Lung (tissue), 13 donors: ENCODE measurements around the gene SSBP1. TPM values are rescaled to one million over a fixed set of nuclear protein-coding genes. Genes with fewer than 3 reads are reported as not detected.

Experiments used
- ATAC-seq: fragments of 200-7000 bp; cut with Tn5 transposase; one replicate; pipeline ENCODE4 v1.9.1; 2020; ENCODE audit warnings: moderate number of reproducible peaks; ENCODE audit not compliant: insufficient read depth, low FRiP score
- DNase-seq, 3 donors: peaks; one replicate each; pipeline ENCODE4 v3.0.0-alpha.2; 2013 to 2017
- H3K27ac ChIP-seq, 2 donors: one replicate each; pipeline ENCODE4 v1.5.1; 2013; ENCODE audit warnings: mild to moderate bottlenecking in 2 of 2, moderate library complexity in 2 of 2, control low read depth in 1 of 2, inconsistent platforms in 1 of 2, low read depth in 1 of 2, low read length in 1 of 2
- H3K27me3 ChIP-seq, 3 donors: one replicate each; pipeline ENCODE4 v1.5.1; 2013; ENCODE audit warnings: low read length in 2 of 3; ENCODE audit not compliant: control insufficient read depth in 3 of 3, insufficient read depth in 3 of 3
- H3K36me3 ChIP-seq, 4 donors: one replicate each; pipeline ENCODE4 v1.5.1; 2013; ENCODE audit warnings: low read length in 4 of 4, mild to moderate bottlenecking in 1 of 4, moderate library complexity in 1 of 4; ENCODE audit not compliant: control insufficient read depth in 4 of 4, insufficient read depth in 4 of 4
- H3K4me1 ChIP-seq, 5 donors: one replicate each; pipeline ENCODE4 v1.5.1; 2013; ENCODE audit warnings: low read length in 5 of 5, mild to moderate bottlenecking in 2 of 5, moderate library complexity in 1 of 5; ENCODE audit not compliant: control insufficient read depth in 5 of 5, insufficient read depth in 5 of 5
- H3K4me3 ChIP-seq: one replicate; pipeline ENCODE4 v1.5.1; 2013; ENCODE audit warnings: mild to moderate bottlenecking, control low read depth, moderate library complexity
- H3K9ac ChIP-seq, 2 donors: one replicate each; pipeline ENCODE4 v1.5.1; 2013; ENCODE audit warnings: low read length in 2 of 2, control low read depth in 1 of 2; ENCODE audit not compliant: insufficient read depth in 1 of 2
- H3K9me3 ChIP-seq, 4 donors: one replicate each; pipeline ENCODE4 v1.5.1; 2013; ENCODE audit warnings: low read length in 3 of 4, mild to moderate bottlenecking in 1 of 4, moderate library complexity in 1 of 4; ENCODE audit not compliant: control insufficient read depth in 4 of 4, insufficient read depth in 3 of 4
- WGBS, 2 donors: extraction: QIAGEN DNeasy Blood & Tissue Kit; methylation state at CpG; one replicate each; pipeline ENCODE4 v1.1.7; 2013; 5-methylcytosine and 5-hydroxymethylcytosine counted together
- polyA plus RNA-seq, 2 donors: library from polyadenylated mRNA; stranded (reverse); fragments of 200-250 nt; gene quantifications; one replicate each; pipeline ENCODE4 v1.2.1, GENCODE V29; 2013
- small RNA-seq: library from RNA; depleted of rRNA; stranded (forward); fragments of <200 nt; gene quantifications from one replicate; pipeline ENCODE3, GENCODE V24; 2014; ENCODE audit warnings: low replicate concordance
- total RNA-seq, 2 donors: library from RNA; depleted of rRNA in 1 of 2; stranded (reverse); fragments of >200 nt in 1 of 2; gene quantifications; one replicate each; pipeline ENCODE4 v1.2.1, GENCODE V29; 2014 to 2021
- TF ChIP-seq, protein P1 (sequence below): IDR thresholded peaks from 2 replicates; pipeline ENCODE4 v1.5.1; 2012; ENCODE audit warnings: mild to moderate bottlenecking; ENCODE audit errors: control extremely low read depth, extremely low read depth
- donor health status: control.
- donor health status: control.
- donor health status: Bipolar disorder and iron deficiency.
- donor health status: healthy.
- donor health status: DM: yes; HTN: yes; CAD: no.

The SSBP1 gene
- total and polyA plus RNA-seq, 4 donors, result 96.8 to 263 (median 136) TPM

DNA sequence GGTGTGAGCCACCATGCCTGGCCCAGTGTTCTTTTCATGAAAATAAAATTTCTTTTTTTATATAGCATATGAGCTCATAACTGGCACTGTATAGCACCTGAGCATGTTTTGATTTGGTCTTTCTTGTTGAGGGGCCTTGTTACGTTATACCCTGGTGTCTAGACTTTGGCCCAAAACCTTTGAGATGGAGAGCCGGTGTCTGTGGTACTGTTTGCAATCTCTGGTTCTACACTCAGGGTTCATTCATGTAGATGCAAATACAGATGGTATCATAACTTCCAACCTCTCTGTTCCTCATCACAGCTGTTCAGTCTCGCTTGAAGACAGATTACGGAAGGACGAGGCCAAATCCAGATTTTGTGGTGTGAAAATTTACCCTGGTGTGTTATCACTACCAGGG lies 51.8 kb downstream of the SSBP1 start, which contains the start of gene TAS2R5:
Gene TAS2R5 (plus strand): TSS at position 301 of the 400 bp plus-strand sequence. CDS start 145 bp downstream, outside the sequence.
- TF ChIP-seq, protein P1, sequence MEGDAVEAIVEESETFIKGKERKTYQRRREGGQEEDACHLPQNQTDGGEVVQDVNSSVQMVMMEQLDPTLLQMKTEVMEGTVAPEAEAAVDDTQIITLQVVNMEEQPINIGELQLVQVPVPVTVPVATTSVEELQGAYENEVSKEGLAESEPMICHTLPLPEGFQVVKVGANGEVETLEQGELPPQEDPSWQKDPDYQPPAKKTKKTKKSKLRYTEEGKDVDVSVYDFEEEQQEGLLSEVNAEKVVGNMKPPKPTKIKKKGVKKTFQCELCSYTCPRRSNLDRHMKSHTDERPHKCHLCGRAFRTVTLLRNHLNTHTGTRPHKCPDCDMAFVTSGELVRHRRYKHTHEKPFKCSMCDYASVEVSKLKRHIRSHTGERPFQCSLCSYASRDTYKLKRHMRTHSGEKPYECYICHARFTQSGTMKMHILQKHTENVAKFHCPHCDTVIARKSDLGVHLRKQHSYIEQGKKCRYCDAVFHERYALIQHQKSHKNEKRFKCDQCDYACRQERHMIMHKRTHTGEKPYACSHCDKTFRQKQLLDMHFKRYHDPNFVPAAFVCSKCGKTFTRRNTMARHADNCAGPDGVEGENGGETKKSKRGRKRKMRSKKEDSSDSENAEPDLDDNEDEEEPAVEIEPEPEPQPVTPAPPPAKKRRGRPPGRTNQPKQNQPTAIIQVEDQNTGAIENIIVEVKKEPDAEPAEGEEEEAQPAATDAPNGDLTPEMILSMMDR, result no peak
- ATAC-seq, result no peak

DNA sequence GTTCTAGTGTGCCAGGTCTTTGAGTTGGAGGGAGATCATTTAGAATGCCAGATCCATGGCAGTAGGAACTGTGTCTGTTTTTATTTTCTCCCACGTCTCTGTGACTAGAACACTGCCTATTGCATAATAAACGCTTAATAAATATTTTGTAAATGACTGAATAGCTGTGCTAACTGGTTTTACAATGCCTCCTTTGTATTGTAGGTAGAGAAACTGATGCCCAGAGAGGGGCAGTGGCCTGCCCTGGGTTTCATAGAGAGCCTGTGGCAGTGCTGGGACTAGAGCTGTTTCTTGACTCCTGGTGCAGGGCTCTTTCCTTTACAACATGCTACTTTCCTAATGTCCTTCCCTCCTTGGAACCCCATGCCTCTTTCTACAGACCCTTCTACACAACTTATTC lies 54.4 kb downstream of the SSBP1 start:
- WGBS, 2 donors, result 76 to 94% methylated on average over 2 of the region's 2 CpGs
- ATAC-seq, result no peak
- TF ChIP-seq, protein P1, result no peak
- H3K4me1 ChIP-seq, result peaks cover 0 to 5% (median 0%) of the 10 kb centered on the region in 5 donors
- no peak overlapping the region for H3K9ac ChIP-seq
- H3K27me3 ChIP-seq, result no peaks in the 10 kb centered on the region
- no peaks in the 10 kb centered on the region for H3K9me3 ChIP-seq
- no peak overlapping the region for H3K4me3 ChIP-seq
- no peak for DNase-seq
- peaks cover 0 to 6% (median under 1%) of the 10 kb centered on the region in 4 donors for H3K36me3 ChIP-seq
- H3K27ac ChIP-seq, result no peak overlapping the region

More for the DNA sequence above, 51.8 kb downstream of the SSBP1 start, which contains the start of gene TAS2R5:
- WGBS, 2 donors, result 87 to 98% methylated on average over 5 of the region's 5 CpGs
- Histone ChIP-seq H3K27me3 (no peaks in the 10 kb centered on the region), H3K4me1 (peaks cover 0 to 5% (median 0%) of the 10 kb centered on the region in 5 donors), H3K4me3 (no peak within 1 kb of the TSS), H3K36me3 (peaks cover 0 to 6% (median under 1%) of the 10 kb centered on the region in 4 donors), H3K27ac (no peak within 1 kb of the TSS), H3K9me3 (no peaks in the 10 kb centered on the region), H3K9ac (no peak within 1 kb of the TSS)
- DNase-seq, result no peak

Small RNA genes within 50 kb of the gene (small RNA-seq; reads per million reads assigned to genes)
- gene RNU1-82P, result not detected

Other genes starting within 250 kb of the SSBP1 start
- gene AGK, start 186.9 kb upstream of the SSBP1 start, total RNA-seq, result 10 to 100 TPM; 24.3 to 39.1 TPM
- gene AGK, start 186.9 kb upstream of the SSBP1 start, polyA plus RNA-seq, result 10 to 100 TPM; 13.7 to 17.6 TPM
- 10 to 100 TPM; 24.1 to 43.3 TPM for gene DENND11, start 36.2 kb upstream of the SSBP1 start, total RNA-seq
- 1 to 10 TPM; 5.1 to 8.2 TPM for gene DENND11, start 36.2 kb upstream of the SSBP1 start, polyA plus RNA-seq
- gene WEE2, start 30.0 kb upstream of the SSBP1 start, total RNA-seq, result not detected
- gene WEE2, start 30.0 kb upstream of the SSBP1 start, polyA plus RNA-seq, result not detected
- gene TAS2R3, start 25.7 kb downstream of the SSBP1 start, total RNA-seq, result 10 to 100 TPM in 1 of 2 donors, 1 to 10 TPM in 1; 2.2 to 13.0 TPM
- gene TAS2R3, start 25.7 kb downstream of the SSBP1 start, polyA plus RNA-seq, result not detected
- gene TAS2R4, start 38.3 kb downstream of the SSBP1 start, total RNA-seq, result 1 to 10 TPM; 1.4 to 9.3 TPM
- under 1 TPM; 0.06 to 0.35 TPM for gene TAS2R4, start 38.3 kb downstream of the SSBP1 start, polyA plus RNA-seq
- gene TAS2R5, start 51.9 kb downstream of the SSBP1 start, total RNA-seq, result 1 to 10 TPM; 1.2 to 6.8 TPM
- under 1 TPM; 0.41 to 0.55 TPM for gene TAS2R5, start 51.9 kb downstream of the SSBP1 start, polyA plus RNA-seq
- not detected for gene PRSS37, start 103.1 kb downstream of the SSBP1 start, total RNA-seq
- not detected for gene PRSS37, start 103.1 kb downstream of the SSBP1 start, polyA plus RNA-seq
- under 1 TPM in 1 of 2 donors, not detected in 1; 0.20 TPM for gene OR9A4, start 178.0 kb downstream of the SSBP1 start, total RNA-seq
- gene OR9A4, start 178.0 kb downstream of the SSBP1 start, polyA plus RNA-seq, result not detected
- 1 to 10 TPM; 2.7 to 8.8 TPM for gene CLEC5A, start 208.6 kb downstream of the SSBP1 start, total RNA-seq
- 10 to 100 TPM in 1 of 2 donors, 1 to 10 TPM in 1; 4.4 to 19.1 TPM for gene CLEC5A, start 208.6 kb downstream of the SSBP1 start, polyA plus RNA-seq
- not detected for gene TAS2R38, start 235.4 kb downstream of the SSBP1 start, total RNA-seq
- not detected for gene TAS2R38, start 235.4 kb downstream of the SSBP1 start, polyA plus RNA-seq